IMR-90 (cell line): ENCODE results near the gene LEF1. TPM values are rescaled to one million over a fixed set of nuclear protein-coding genes. Genes with fewer than 3 reads are reported as not detected.

Experiments used
- ATAC-seq: fragments of 200-7000 bp; cut with Tn5 transposase; 2 replicates; pipeline ENCODE4 v1.9.1; 2020; ENCODE audit warnings: low read depth, mild to moderate bottlenecking, moderate library complexity
- BruUV-seq: library from RNA; stranded (reverse); fragments of 400-500 nt; replicated peaks from 2 replicates; lab custom pipeline; 2021; lab: Mats Ljungman, UMichigan
- CTCF ChIA-PET: fragments of 300-600 bp; formaldehyde crosslinking; extraction: SDS; loops from one replicate; lab custom pipeline; 2021; ENCODE audit warnings: antibody characterized with exemption; lab: Yijun Ruan, JAX
- POLR2A ChIA-PET: fragments of 300-600 bp; sonication (Branson Sonifier 250); formaldehyde crosslinking; loops from one replicate; lab custom pipeline; 2022; ENCODE audit warnings: antibody characterized with exemption; ENCODE audit not compliant: unreplicated experiment; lab: Charles Lee
- DNase-seq: peaks from one replicate; pipeline ENCODE4 v3.0.0; 2013
- H2AFZ ChIP-seq: replicated peaks from 2 replicates; pipeline ENCODE3; 2013; ENCODE audit warnings: low read length, mild to moderate bottlenecking; ENCODE audit not compliant: poor library complexity
- H2AK5ac ChIP-seq: 2 replicates; pipeline ENCODE4 v1.6.1; 2013; ENCODE audit warnings: low read depth, low read length, inconsistent platforms
- H2AK9ac ChIP-seq: replicated peaks from 2 replicates; pipeline ENCODE3; 2013; ENCODE audit warnings: mild to moderate bottlenecking, low read depth, low read length, moderate library complexity; ENCODE audit not compliant: poor library complexity
- H2BK120ac ChIP-seq: 2 replicates; pipeline ENCODE4 v1.6.1; 2013; ENCODE audit warnings: low read depth, low read length, inconsistent platforms
- H2BK15ac ChIP-seq: 3 replicates; pipeline ENCODE4 v1.6.1; 2013; ENCODE audit warnings: low read depth, low read length, inconsistent platforms
- H2BK20ac ChIP-seq: 2 replicates; pipeline ENCODE4 v1.6.1; 2013; ENCODE audit warnings: low read depth, mild to moderate bottlenecking, inconsistent platforms, low read length, moderate library complexity
- H2BK5ac ChIP-seq: 2 replicates; pipeline ENCODE4 v1.6.1; 2013; ENCODE audit warnings: mild to moderate bottlenecking, low read depth, low read length, inconsistent platforms; ENCODE audit not compliant: poor library complexity, severe bottlenecking
- H3K14ac ChIP-seq: replicated peaks from 2 replicates; pipeline ENCODE4 v1.6.1; 2013; ENCODE audit warnings: low read depth, low read length, inconsistent platforms
- H3K18ac ChIP-seq: 2 replicates; pipeline ENCODE4 v1.6.1; 2013; ENCODE audit warnings: low read depth, low read length, control low read depth
- H3K23ac ChIP-seq: 2 replicates; pipeline ENCODE4 v1.6.1; 2013; ENCODE audit warnings: low read depth, low read length, inconsistent platforms
- H3K27ac ChIP-seq: 2 replicates; pipeline ENCODE4 v1.5.1; 2013; ENCODE audit warnings: mild to moderate bottlenecking, control low read depth, low read length; ENCODE audit not compliant: insufficient read depth
- H3K27me3 ChIP-seq: 2 replicates; pipeline ENCODE4 v1.6.1; 2013; ENCODE audit warnings: low read length; ENCODE audit not compliant: control insufficient read depth, insufficient read depth
- H3K36me3 ChIP-seq: 2 replicates; pipeline ENCODE4 v1.6.1; 2013; ENCODE audit warnings: low read length, mixed read lengths; ENCODE audit not compliant: control insufficient read depth, insufficient read depth
- H3K4ac ChIP-seq: 2 replicates; pipeline ENCODE4 v1.6.1; 2013; ENCODE audit warnings: low read depth, low read length, inconsistent platforms
- H3K4me1 ChIP-seq: 2 replicates; pipeline ENCODE4 v1.6.1; 2013; ENCODE audit warnings: low read length, mixed read lengths; ENCODE audit not compliant: control insufficient read depth, insufficient read depth
- H3K4me2 ChIP-seq: 2 replicates; pipeline ENCODE4 v1.6.1; 2013; ENCODE audit warnings: low read depth, mild to moderate bottlenecking, control low read depth, low read length, moderate library complexity
- H3K4me3 ChIP-seq: 2 replicates; pipeline ENCODE4 v1.5.1; 2013; ENCODE audit warnings: low read depth, mild to moderate bottlenecking, control low read depth, low read length, moderate library complexity; ENCODE audit not compliant: insufficient read depth
- H3K56ac ChIP-seq: 2 replicates; pipeline ENCODE4 v1.6.1; 2013; ENCODE audit warnings: low read length, inconsistent platforms; ENCODE audit not compliant: insufficient read depth; ENCODE audit errors: extremely low read depth
- H3K79me1 ChIP-seq, 2 experiments: 2 replicates each; pipeline ENCODE4 v1.6.1; 2013; ENCODE audit warnings: low read length in 2 of 2, inconsistent platforms in 1 of 2, low read depth in 1 of 2
- H3K9ac ChIP-seq: 2 replicates; pipeline ENCODE4 v1.6.1; 2013; ENCODE audit warnings: low read depth, low read length, control low read depth
- H3K9me1 ChIP-seq: 2 replicates; pipeline ENCODE4 v1.6.1; 2013; ENCODE audit warnings: low read length, inconsistent platforms; ENCODE audit not compliant: insufficient read depth
- H3K9me3 ChIP-seq: 2 replicates; pipeline ENCODE4 v1.6.1; 2013; ENCODE audit warnings: low read length; ENCODE audit not compliant: control insufficient read depth, insufficient read depth
- H4K20me1 ChIP-seq: 2 replicates; pipeline ENCODE4 v1.6.1; 2013; ENCODE audit warnings: low read length, inconsistent platforms; ENCODE audit not compliant: insufficient read depth
- H4K5ac ChIP-seq: 2 replicates; pipeline ENCODE4 v1.6.1; 2013; ENCODE audit warnings: mild to moderate bottlenecking, low read depth, low read length, control low read depth
- H4K8ac ChIP-seq, 2 experiments: 2 replicates each; pipeline ENCODE4 v1.6.1; 2013; ENCODE audit warnings: low read depth in 2 of 2, low read length in 2 of 2, control low read depth in 1 of 2, inconsistent platforms in 1 of 2
- H4K91ac ChIP-seq: 2 replicates; pipeline ENCODE4 v1.6.1; 2013; ENCODE audit warnings: low read depth, low read length, inconsistent platforms; ENCODE audit not compliant: insufficient read depth
- BHLHE40 ChIP-seq: fragments of 150-350 bp; IDR thresholded peaks from 2 replicates; pipeline ENCODE4 v1.6.1; 2016; ENCODE audit warnings: mild to moderate bottlenecking, low read depth, low read length
- MAZ ChIP-seq: IDR thresholded peaks from 2 replicates; pipeline ENCODE4 v1.6.1; 2012; ENCODE audit warnings: low read depth, mild to moderate bottlenecking, low read length, improper control_type of control experiment, moderate library complexity, borderline replicate concordance
- MXI1 ChIP-seq: IDR thresholded peaks from 2 replicates; pipeline ENCODE4 v1.6.1; 2012; ENCODE audit warnings: low read depth, mild to moderate bottlenecking, low read length, moderate library complexity, borderline replicate concordance
- RFX5 ChIP-seq: IDR thresholded peaks from 2 replicates; pipeline ENCODE4 v1.8.0; 2012; ENCODE audit warnings: low read depth, mild to moderate bottlenecking, low read length, moderate library complexity
- SMC3 ChIP-seq: fragments of 150-350 bp; IDR thresholded peaks from 2 replicates; pipeline ENCODE4 v1.6.1; 2016; ENCODE audit warnings: low read depth, mild to moderate bottlenecking, antibody characterized with exemption, low read length, moderate library complexity
- WGBS, 2 experiments: methylation state at CpG; one replicate each; pipeline versions ENCODE4 v1.1.5 to v1.1.7; 2013; ENCODE audit warnings: missing lambda C conversion rate in 2 of 2; ENCODE audit not compliant: insufficient read length in 1 of 2; ENCODE audit errors: extremely low coverage in 2 of 2; 5-methylcytosine and 5-hydroxymethylcytosine counted together
- dilution Hi-C: fragments of 300-500 bp; cut with HindIII; formaldehyde crosslinking; loops from one replicate; pipeline ENCODE4 v1.14.3; 2018; ENCODE audit warnings: low sequenced_read_pairs; ENCODE audit not compliant: unreplicated experiment
- in situ Hi-C: fragments of 300-500 bp; cut with MboI; formaldehyde crosslinking; loops from 3 replicates; pipeline ENCODE4 v1.14.3; 2019; ENCODE audit warnings: low sequenced_read_pairs, inconsistent platforms, mixed read lengths
- intact Hi-C: fragments of 100-400 bp; cut with micrococcal nuclease; formaldehyde crosslinking; loops from 2 replicates; pipeline ENCODE4 v1.10.0; 2022
- polyA plus RNA-seq, 3 experiments: library from polyadenylated mRNA; depleted of rRNA; stranded (reverse); fragments of >200 nt; gene quantifications; 2 replicates each; pipeline ENCODE4 v1.2.3, GENCODE V29; 2012; ENCODE audit warnings: low replicate concordance in 1 of 3
- total RNA-seq: library from RNA; depleted of rRNA; stranded (reverse); fragments of >200 nt; gene quantifications from 2 replicates; pipeline ENCODE4 v1.2.3, GENCODE V29; 2012
- TF ChIP-seq, protein P1 (sequence below): fragments of 150-350 bp; IDR thresholded peaks from 2 replicates; pipeline ENCODE4 v1.6.1; 2017; ENCODE audit warnings: mild to moderate bottlenecking, antibody characterized with exemption, low read length, low read depth

LEF1 gene
- total and polyA plus RNA-seq, 2 of the 4 experiments (the other 2 are of a cell fraction), result 1.7 to 1.8 TPM

DNA sequence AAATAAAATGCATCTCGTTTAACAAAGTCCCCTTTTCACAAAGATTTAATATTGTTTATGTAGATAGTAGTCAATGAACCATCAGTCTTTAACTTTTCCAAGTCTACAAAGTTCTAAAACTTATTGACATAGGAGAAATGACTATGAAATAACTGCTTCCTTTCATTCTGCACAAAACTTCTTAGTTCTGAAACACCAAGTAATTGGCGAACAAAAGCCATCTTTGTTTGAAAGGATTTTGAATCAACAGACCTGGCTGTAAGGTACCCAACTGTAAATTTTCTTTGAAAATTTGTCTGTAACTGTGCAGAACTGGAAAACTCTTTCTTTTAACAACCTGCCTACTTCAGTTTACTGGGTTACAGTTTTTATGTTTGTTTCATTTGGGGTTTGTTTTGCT lies 25.9 kb downstream of the LEF1 start:
- CTCF ChIA-PET, result interaction anchor here (1.3 kb wide), 1 partner anchor 12 kb away, joined by 3 read pairs; no protein-coding TSS in a partner anchor
- no peak overlapping the region for H3K4ac ChIP-seq

More for the DNA sequence above, 25.9 kb downstream of the LEF1 start:
- intact Hi-C loops (no loop called here), in situ Hi-C loops (no loop called here), dilution Hi-C loops (no loop called here)
- H3K4me1 ChIP-seq, result no peaks in the 10 kb centered on the region
- TF ChIP-seq, protein P1, sequence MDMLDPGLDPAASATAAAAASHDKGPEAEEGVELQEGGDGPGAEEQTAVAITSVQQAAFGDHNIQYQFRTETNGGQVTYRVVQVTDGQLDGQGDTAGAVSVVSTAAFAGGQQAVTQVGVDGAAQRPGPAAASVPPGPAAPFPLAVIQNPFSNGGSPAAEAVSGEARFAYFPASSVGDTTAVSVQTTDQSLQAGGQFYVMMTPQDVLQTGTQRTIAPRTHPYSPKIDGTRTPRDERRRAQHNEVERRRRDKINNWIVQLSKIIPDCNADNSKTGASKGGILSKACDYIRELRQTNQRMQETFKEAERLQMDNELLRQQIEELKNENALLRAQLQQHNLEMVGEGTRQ, result no peak
- no peak for TF ChIP-seq MXI1
- no peak for TF ChIP-seq MAZ
- no peak for TF ChIP-seq BHLHE40
- no peak for TF ChIP-seq SMC3
- no peak for TF ChIP-seq RFX5
- no peak overlapping the region for H3K14ac ChIP-seq
- H3K27ac ChIP-seq, result no peak overlapping the region
- H3K23ac ChIP-seq, result no peak overlapping the region
- H2BK15ac ChIP-seq, result no peak overlapping the region
- H4K20me1 ChIP-seq, result no peaks in the 10 kb centered on the region
- H2BK20ac ChIP-seq, result no peak overlapping the region
- no peak overlapping the region for H3K4me3 ChIP-seq
- H3K27me3 ChIP-seq, result peaks cover 4% of the 10 kb centered on the region
- H2AK9ac ChIP-seq, result no peak overlapping the region
- H3K9me3 ChIP-seq, result no peaks in the 10 kb centered on the region
- no peak overlapping the region for H2BK120ac ChIP-seq
- no peak for DNase-seq
- no peaks in the 10 kb centered on the region for H3K9me1 ChIP-seq
- H3K79me1 ChIP-seq, result no peaks in the 10 kb centered on the region
- no peaks in the 10 kb centered on the region for H3K36me3 ChIP-seq
- H4K5ac ChIP-seq, result no peak overlapping the region
- no TSS peak for BruUV-seq
- no CpG with 5 or more reads among the region's 2 CpGs for WGBS, 2 experiments
- H2AFZ ChIP-seq, result no peak overlapping the region
- H3K18ac ChIP-seq, result no peak overlapping the region
- POLR2A ChIA-PET, result no interaction called here
- H4K91ac ChIP-seq, result no peak overlapping the region
- H3K4me2 ChIP-seq, result no peak overlapping the region
- no peak overlapping the region for H2AK5ac ChIP-seq
- no peak overlapping the region for H4K8ac ChIP-seq
- H3K9ac ChIP-seq, result no peak overlapping the region
- no peak overlapping the region for H3K56ac ChIP-seq
- H2BK5ac ChIP-seq, result no peak overlapping the region
- ATAC-seq, result no peak
